B cell (primary cell): ENCODE measurements around the gene MLLT3. TPM values are rescaled to one million over a fixed set of nuclear protein-coding genes. Genes with fewer than 3 reads are reported as not detected.

Experiments used
- ATAC-seq: fragments of 200-7000 bp; cut with Tn5 transposase; one replicate; pipeline ENCODE4 v1.10.0; 2021; ENCODE audit warnings: low read depth, mild to moderate bottlenecking, moderate number of reproducible peaks, moderate library complexity
- CTCF ChIA-PET: fragments of 350-600 bp; sonication (Branson Sonifier 250); formaldehyde crosslinking; loops from one replicate; lab custom pipeline; 2021; ENCODE audit warnings: antibody characterized with exemption, inconsistent platforms; lab: Charles Lee
- POLR2A ChIA-PET: fragments of 350-600 bp; sonication (Branson Sonifier 250); formaldehyde crosslinking; loops from one replicate; lab custom pipeline; 2021; ENCODE audit warnings: antibody characterized with exemption; lab: Charles Lee
- DNase-seq: peaks from one replicate; pipeline ENCODE4 v3.0.0; 2013
- H2AFZ ChIP-seq: 2 replicates; pipeline ENCODE4 v1.6.1; 2012; ENCODE audit warnings: mild to moderate bottlenecking, low read depth, low read length; ENCODE audit not compliant: insufficient read depth, poor library complexity, severe bottlenecking
- H3K27ac ChIP-seq, 2 donors: 1 replicate in 1 of 2; 2 replicates in 1 of 2; pipeline ENCODE4 v1.5.1; 2012 to 2013; ENCODE audit warnings: low read length in 2 of 2, mild to moderate bottlenecking in 2 of 2, moderate library complexity in 1 of 2
- H3K27me3 ChIP-seq, 4 experiments: fragments of 200-600 bp in 1 of 4; sonication (generic) in 1 of 4; replicated peaks in 1 of 4; 1 replicate in 2 of 4; 2 replicates in 2 of 4; pipeline versions ENCODE4 v1.6.1 to v1.7.0; 2013 to 2016; ENCODE audit warnings: low read length in 3 of 4, mild to moderate bottlenecking in 2 of 4, mixed read lengths in 1 of 4, moderate library complexity in 1 of 4; ENCODE audit not compliant: insufficient read depth in 4 of 4, control insufficient read depth in 3 of 4; ENCODE audit errors: control extremely low read depth in 1 of 4
- H3K36me3 ChIP-seq, 2 experiments: replicated peaks in 1 of 2; 1 replicate in 1 of 2; 2 replicates in 1 of 2; pipeline versions ENCODE4 v1.6.1 to v1.7.1; 2013; ENCODE audit warnings: low read length in 1 of 2; ENCODE audit not compliant: insufficient read depth in 2 of 2, control insufficient read depth in 1 of 2; ENCODE audit errors: control extremely low read depth in 1 of 2, extremely low read depth in 1 of 2
- H3K4me1 ChIP-seq, 2 donors: fragments of 200-600 bp in 1 of 2; sonication (generic) in 1 of 2; 1 replicate in 1 of 2; 2 replicates in 1 of 2; pipeline versions ENCODE4 v1.5.1 to v1.6.1; 2013 to 2017; ENCODE audit warnings: low read length in 2 of 2; ENCODE audit not compliant: control insufficient read depth in 2 of 2, insufficient read depth in 2 of 2
- H3K4me2 ChIP-seq: replicated peaks from 2 replicates; pipeline ENCODE3; 2012; ENCODE audit warnings: mild to moderate bottlenecking, low read depth, low read length; ENCODE audit not compliant: poor library complexity, severe bottlenecking
- H3K4me3 ChIP-seq, 5 experiments: fragments of 200-600 bp in 1 of 5; sonication (generic) in 1 of 5; 1 replicate in 3 of 5; 2 replicates in 2 of 5; pipeline versions ENCODE4 v1.5.1 to v1.7.0; 2011 to 2016; ENCODE audit warnings: low read length in 4 of 5, mild to moderate bottlenecking in 4 of 5, low read depth in 2 of 5, control low read depth in 1 of 5, moderate library complexity in 1 of 5; ENCODE audit not compliant: insufficient read depth in 1 of 5; ENCODE audit errors: control extremely low read depth in 1 of 5, extremely low read depth in 1 of 5
- H3K79me2 ChIP-seq: fragments of 200-600 bp; sonication (generic); one replicate; pipeline ENCODE4 v1.6.0; 2016; ENCODE audit warnings: low read length; ENCODE audit not compliant: control insufficient read depth, insufficient read depth
- H3K9ac ChIP-seq: fragments of 200-600 bp; sonication (generic); 2 replicates; pipeline ENCODE4 v1.6.1; 2017; ENCODE audit warnings: mild to moderate bottlenecking, low read length, moderate library complexity
- H3K9me3 ChIP-seq, 3 donors: one replicate each; pipeline versions ENCODE4 v1.6.1 to v1.7.1; 2013; ENCODE audit warnings: low read length in 2 of 3; ENCODE audit not compliant: control insufficient read depth in 2 of 3, insufficient read depth in 1 of 3; ENCODE audit errors: control extremely low read depth in 1 of 3
- H4K20me1 ChIP-seq: 2 replicates; pipeline ENCODE4 v1.6.0; 2012; ENCODE audit warnings: mild to moderate bottlenecking, low read length; ENCODE audit not compliant: insufficient read depth, control insufficient read depth, poor library complexity, severe bottlenecking
- H3K27ac Mint-ChIP-seq: one replicate; pipeline ENCODE4 v1.8.0; 2021; ENCODE audit warnings: mixed read lengths
- H3K27me3 Mint-ChIP-seq: one replicate; pipeline ENCODE4 v1.8.0; 2021; ENCODE audit warnings: mixed read lengths
- H3K4me1 Mint-ChIP-seq: one replicate; pipeline ENCODE4 v1.8.0; 2021; ENCODE audit warnings: mixed read lengths
- H3K4me3 Mint-ChIP-seq: one replicate; pipeline ENCODE4 v1.8.0; 2021; ENCODE audit warnings: mixed read lengths
- H3K9me3 Mint-ChIP-seq: one replicate; pipeline ENCODE4 v1.8.0; 2022; ENCODE audit warnings: mixed read lengths; ENCODE audit not compliant: insufficient read depth
- EZH2 ChIP-seq: IDR thresholded peaks from 2 replicates; pipeline ENCODE4 v1.6.1; 2012; ENCODE audit warnings: borderline replicate concordance, low read depth, mild to moderate bottlenecking, moderate library complexity, low read length; ENCODE audit not compliant: insufficient read depth, poor library complexity, severe bottlenecking
- WGBS: methylation state at CpG from one replicate; pipeline ENCODE4 v1.1.5; 2013; ENCODE audit warnings: missing lambda C conversion rate; ENCODE audit not compliant: insufficient coverage; 5-methylcytosine and 5-hydroxymethylcytosine counted together
- intact Hi-C: fragments of 100-400 bp; cut with micrococcal nuclease; formaldehyde crosslinking; loops from one replicate; pipeline ENCODE4 v1.10.0; 2022
- polyA plus RNA-seq: library from polyadenylated mRNA; depleted of rRNA; stranded (reverse); fragments of >200 nt; gene quantifications from 2 replicates; pipeline ENCODE4 v1.2.3, GENCODE V29; 2012
- total RNA-seq, 2 donors: library from RNA; stranded (reverse); fragments of 120-200 nt in 1 of 2; gene quantifications; 1 replicate in 1 of 2; 2 replicates in 1 of 2; pipeline versions ENCODE4 v1.2.3 to v1.2.4, GENCODE V29; 2013 to 2022
- TF ChIP-seq, protein P1 (sequence below): fragments of 200-600 bp; IDR thresholded peaks from one replicate; pipeline ENCODE4 v1.8.0; 2022; ENCODE audit warnings: antibody characterized with exemption, mild to moderate bottlenecking

Gene MLLT3
- total and polyA plus RNA-seq, 2 donors (not counting 1 experiment from before 2014, with no cell fraction given): 3.4 to 3.6 TPM

DNA sequence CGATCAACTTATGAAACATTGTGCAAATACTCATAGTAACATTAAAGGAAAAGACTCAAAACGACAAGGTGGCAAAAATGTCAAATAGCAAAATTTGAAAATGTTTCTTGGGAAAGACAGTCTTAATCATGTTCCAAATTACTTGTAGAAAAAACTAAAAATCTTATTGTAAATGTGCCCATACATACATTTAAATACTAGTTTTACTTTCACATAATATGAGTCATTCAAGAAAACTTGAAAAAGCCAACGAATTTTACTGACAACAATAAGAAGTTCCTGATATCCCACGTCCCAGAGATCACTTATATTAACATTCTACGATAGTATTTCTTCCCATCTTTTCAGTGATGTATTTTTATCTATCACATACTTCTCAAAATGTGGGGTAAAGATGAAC, 13.7 kb downstream of the MLLT3 start:
- no peaks in the 10 kb centered on the region for H3K79me2 ChIP-seq
- Mint-ChIP-seq H3K27me3 (peaks cover 22% of the 10 kb centered on the region), H3K9me3 (no peaks in the 10 kb centered on the region), H3K27ac (no peak overlapping the region), H3K4me3 (no peak overlapping the region), H3K4me1 (no peaks in the 10 kb centered on the region)
- WGBS: no CpG with 5 or more reads among the region's 5 CpGs
- no peaks in the 10 kb centered on the region for H3K36me3 ChIP-seq
- no peak for TF ChIP-seq EZH2
- TF ChIP-seq, protein P1, sequence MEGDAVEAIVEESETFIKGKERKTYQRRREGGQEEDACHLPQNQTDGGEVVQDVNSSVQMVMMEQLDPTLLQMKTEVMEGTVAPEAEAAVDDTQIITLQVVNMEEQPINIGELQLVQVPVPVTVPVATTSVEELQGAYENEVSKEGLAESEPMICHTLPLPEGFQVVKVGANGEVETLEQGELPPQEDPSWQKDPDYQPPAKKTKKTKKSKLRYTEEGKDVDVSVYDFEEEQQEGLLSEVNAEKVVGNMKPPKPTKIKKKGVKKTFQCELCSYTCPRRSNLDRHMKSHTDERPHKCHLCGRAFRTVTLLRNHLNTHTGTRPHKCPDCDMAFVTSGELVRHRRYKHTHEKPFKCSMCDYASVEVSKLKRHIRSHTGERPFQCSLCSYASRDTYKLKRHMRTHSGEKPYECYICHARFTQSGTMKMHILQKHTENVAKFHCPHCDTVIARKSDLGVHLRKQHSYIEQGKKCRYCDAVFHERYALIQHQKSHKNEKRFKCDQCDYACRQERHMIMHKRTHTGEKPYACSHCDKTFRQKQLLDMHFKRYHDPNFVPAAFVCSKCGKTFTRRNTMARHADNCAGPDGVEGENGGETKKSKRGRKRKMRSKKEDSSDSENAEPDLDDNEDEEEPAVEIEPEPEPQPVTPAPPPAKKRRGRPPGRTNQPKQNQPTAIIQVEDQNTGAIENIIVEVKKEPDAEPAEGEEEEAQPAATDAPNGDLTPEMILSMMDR: no peak
- DNase-seq (no peak), ATAC-seq (no peak)
- H2AFZ ChIP-seq: no peak overlapping the region
- no peak overlapping the region for H3K4me2 ChIP-seq
- H3K27ac ChIP-seq: no peak overlapping the region
- no peaks in the 10 kb centered on the region for H3K9me3 ChIP-seq
- ChIA-PET POLR2A (no interaction called here), CTCF (interaction anchor here (1.1 to 2.6 kb wide), 2 partner anchors 13 to 16 kb away, joined by 3 to 15 read pairs; partner anchors contain the start of gene MLLT3)
- H3K9ac ChIP-seq: no peak overlapping the region
- intact Hi-C loops: no loop called here
- peaks cover 0 to 4% (median 2%) of the 10 kb centered on the region in 4 experiments for H3K27me3 ChIP-seq
- H3K4me1 ChIP-seq: no peaks in the 10 kb centered on the region
- no peak overlapping the region for H3K4me3 ChIP-seq
- no peaks in the 10 kb centered on the region for H4K20me1 ChIP-seq

DNA sequence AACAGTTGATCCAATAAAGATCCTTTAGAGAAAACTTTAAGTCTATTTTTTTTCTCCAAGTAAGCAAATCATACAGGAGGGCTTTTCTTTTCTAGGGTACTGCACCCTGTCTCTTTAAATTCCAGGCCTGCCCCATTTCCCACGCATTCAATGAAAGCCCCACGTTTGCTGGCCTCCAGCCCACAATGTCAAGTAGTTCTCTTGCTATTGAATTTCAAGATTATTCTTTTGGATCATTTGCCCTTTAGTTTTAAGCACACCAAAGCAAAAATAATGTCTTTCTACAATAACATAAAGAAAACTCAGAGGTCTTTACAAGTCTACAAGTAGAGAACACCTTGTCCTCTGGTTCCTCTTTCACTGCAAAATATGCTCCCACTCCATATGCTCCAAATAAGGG, 15.6 kb downstream of the MLLT3 start:
- no CpG with 5 or more reads among the region's 2 CpGs for WGBS
- DNase-seq: no peak
- Mint-ChIP-seq H3K4me3 (no peak overlapping the region), H3K27ac (no peak overlapping the region), H3K9me3 (no peaks in the 10 kb centered on the region), H3K27me3 (peaks cover 17% of the 10 kb centered on the region), H3K4me1 (peaks cover 2% of the 10 kb centered on the region)
- POLR2A ChIA-PET: no interaction called here
- CTCF ChIA-PET: no interaction called here
- Histone ChIP-seq H3K9me3 (no peaks in the 10 kb centered on the region), H3K27me3 (peaks cover 0 to 4% (median 2%) of the 10 kb centered on the region in 4 experiments), H3K79me2 (no peaks in the 10 kb centered on the region), H3K27ac (no peak overlapping the region), H3K9ac (no peak overlapping the region), H4K20me1 (no peaks in the 10 kb centered on the region), H3K4me3 (no peak overlapping the region), H3K4me2 (no peak overlapping the region), H3K4me1 (peaks cover 0 to 2% of the 10 kb centered on the region in 2 donors), H3K36me3 (no peaks in the 10 kb centered on the region), H2AFZ (no peak overlapping the region)
- intact Hi-C loops: no loop called here
- no peak for TF ChIP-seq EZH2
- TF ChIP-seq, protein P1: no peak
- no peak for ATAC-seq
